Measurements from ENCODE around the gene PLCL1.
A peak's percentile ranks its signal among the peaks of the same experiment; 100 is the strongest.

The PLCL1 gene

DNA sequence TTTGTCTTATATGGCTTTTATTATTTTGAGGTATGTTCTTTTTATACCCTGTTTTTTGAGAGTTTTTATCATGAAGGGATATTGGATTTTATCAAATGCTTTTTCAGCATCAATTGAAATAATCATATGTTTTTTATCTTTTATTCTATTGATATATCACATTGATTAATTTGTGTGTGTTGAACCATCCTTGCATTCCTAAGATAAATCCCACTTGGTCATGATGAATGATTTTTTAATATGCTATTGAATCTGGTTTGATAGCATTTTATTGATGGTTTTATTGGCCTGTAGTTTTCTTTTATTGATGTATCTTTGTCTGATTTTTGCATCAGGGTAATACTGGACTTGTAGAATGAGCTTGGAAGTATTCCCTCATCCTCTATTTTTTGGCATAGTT, 160.3 kb downstream of the PLCL1 start:
- no peak for DNase-seq

DNA sequence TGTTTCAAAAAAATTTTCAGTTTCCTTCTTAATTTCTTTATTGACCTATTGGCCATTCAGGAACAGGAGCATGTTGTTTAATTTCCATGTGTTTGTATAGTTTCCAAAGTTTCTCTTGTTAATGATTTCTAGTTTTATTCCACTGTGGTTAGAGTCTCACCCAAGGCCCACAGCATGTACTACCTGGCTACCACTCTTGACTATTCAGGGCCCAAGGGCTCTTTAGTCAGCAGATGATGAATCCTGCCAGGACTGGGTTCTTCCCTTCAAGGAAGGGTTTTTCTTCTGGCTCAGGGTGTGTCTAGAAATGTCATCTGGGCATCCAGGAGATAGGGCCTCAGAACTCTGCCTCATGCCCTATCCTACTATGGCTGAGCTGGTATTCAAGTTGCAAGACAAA, 161.4 kb downstream of the PLCL1 start:
- DNase-seq: no peak

DNA sequence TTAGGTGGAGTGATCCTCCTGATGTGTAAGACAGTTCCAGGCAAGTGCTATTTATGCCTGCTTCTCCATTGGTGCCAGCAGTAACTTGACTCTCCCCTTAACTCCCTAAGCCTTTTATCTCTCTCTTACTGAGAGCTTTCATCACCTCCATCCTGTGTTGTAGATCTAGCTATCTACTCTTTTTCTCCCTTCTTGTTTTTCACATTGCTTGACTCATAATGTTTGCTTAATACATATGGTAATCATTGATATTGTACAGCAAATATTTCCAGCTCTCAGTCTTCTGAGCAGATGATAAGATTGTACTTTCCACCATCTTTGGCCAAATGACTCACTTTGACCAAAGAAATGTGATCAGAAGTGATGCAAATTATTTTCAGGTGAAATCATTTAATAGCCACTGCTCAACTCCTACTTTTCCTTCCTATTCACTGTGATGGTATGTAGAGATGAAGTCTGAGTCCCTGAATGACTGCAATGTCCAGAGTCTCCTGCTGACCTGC, 165.0 kb downstream of the PLCL1 start:
- no peak for DNase-seq

DNA sequence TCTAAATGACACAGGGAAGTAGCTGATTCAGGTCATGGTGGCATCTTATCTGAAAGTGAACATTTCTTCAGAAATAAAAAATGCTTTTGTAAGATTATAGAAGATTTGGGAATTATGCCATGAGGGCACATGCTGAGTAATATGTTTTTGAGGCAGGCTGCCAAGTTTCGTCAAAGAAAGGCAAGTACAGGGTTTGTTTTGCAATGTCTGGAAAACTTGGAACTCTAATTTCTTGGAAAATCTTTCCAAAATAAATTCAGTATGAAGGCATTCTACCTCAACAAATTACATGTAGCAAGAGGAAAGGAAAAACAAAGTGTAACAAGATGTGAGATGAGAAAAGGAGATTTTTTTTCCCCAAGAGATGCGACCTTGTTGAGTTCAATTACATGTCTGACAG, 167.7 kb downstream of the PLCL1 start:
- no peak for DNase-seq

DNA sequence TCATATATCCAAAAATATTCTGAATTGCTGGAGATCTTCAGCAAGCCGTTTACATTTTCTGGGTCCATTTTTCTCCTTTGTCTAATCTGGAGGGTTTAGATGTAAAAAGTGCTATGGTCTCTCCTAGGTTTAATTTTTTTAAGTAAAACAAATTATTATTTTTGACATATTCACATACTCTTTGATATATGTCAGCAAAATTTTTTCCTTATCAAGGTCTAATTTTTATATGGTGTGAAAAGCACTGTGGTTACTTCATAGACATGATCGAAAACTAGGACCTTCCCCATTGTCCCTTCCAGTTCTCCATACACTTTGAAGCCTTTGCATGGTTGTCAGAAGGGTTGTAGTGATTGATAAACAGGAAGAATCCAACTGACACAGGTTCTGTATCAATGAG, 168.2 kb downstream of the PLCL1 start:
- no peak for DNase-seq

DNA sequence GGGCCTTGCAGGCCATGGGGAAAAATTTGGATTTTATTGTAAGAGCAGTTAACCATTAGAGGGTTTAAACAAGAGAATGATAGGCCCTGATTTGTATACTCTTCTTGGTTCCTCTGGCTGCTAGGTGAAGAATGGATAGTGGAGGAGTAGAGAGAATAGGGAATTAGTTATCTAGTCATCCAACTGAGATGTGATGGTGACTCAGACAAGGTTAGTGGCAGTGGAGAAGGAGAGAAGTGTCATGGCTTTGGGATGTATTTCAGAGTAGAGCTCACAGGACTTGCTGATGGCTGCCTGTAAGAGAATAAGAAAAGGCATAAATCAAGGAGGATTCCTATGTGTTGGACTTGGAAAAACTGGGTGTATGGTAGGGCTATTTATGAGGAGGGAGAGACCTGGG, 169.4 kb downstream of the PLCL1 start:
- DNase-seq: no peak

DNA sequence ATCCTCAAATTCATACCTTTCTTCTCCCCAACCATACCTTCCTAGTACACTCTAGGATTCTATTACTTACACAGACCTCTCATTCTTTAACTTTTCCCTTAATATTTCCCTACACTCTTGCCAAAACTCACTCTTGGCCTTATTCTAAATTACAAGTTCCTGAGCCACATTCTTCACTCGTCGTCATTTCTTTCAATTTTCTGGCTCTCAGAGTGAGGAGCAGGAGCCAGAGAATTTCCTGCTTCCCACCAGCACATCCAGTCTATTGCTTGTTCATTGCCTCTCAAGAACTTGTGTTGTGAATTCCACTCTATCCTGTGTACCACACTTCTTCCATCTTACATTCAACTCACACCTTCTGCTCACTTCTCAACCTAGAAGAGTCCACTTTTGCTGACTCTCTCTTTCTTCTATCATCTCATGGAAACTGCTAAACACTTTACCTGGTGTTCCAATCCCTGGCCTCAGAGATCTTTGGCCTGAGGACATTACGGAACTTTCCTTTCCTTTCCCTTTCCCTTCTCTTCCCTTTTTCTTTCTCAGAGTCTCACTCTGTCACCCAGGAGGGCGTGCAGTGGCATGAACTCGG, 171.6 kb downstream of the PLCL1 start:
- no peak for DNase-seq

DNA sequence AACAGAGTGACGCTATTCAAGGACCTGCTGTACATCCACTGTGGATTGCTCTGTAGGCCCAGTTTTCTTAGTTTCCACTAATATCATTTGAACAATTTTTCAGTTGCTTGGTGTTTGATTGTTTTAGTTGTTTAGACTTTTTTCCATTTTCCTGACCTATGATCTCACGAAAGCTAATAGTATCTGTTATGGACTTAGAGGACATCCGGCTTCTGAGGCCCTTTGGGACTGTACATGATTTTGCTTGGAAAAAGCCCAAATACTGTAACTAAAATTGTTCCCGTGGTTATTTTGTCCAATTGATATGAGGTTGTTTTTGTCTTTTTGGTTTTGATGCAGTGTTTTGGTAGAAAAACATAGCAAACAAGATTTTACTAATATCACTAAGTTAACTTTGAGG, 174.6 kb downstream of the PLCL1 start:
- no peak for DNase-seq

DNA sequence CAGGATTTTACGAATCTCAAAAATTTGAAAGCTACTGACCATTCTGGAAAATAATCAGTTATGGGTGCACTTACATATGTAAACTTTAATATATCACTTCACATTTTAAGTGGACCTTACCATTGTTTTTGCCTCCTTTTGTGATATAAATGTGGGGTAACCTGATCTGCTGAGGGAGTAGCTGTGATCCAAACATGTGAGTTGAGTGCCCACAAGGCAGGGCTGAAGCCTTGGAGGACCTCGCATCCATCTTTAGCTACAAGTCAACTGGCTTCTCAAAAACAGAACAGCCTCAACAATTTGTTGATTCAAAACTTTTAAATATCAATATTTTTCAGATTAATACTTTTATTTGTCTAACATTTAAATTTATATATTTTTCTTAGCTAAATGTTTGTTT, 178.2 kb downstream of the PLCL1 start:
- DNase-seq: no peak

DNA sequence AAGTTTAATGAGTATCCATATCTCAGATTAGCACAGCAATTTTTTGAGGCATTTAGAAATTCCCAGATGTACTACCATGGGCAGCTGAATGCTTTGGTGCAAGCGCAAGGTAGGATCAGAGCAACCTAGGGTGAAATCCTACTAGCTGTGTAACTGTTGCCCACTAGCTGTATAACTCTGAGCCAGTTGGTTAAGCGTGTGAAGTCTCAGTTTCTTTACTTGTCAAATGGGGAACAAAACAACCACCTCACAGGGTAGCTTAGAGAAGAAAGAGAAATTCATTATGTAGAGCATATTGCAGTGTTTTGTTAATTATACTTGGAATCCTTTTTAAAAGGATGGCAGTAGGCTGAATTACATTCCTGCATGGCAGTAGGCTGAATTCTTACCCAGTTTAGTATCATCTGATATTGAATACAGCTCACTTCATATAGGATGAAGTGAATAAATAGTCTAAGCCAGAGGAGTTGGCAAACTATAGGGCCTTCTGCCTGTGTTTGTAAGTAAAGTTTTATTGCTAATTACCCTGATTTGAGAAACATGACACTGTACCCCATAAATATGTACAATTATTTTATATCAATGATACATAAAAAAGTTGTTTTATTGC, 180.7 kb downstream of the PLCL1 start:
- DNase-seq: no peak

DNA sequence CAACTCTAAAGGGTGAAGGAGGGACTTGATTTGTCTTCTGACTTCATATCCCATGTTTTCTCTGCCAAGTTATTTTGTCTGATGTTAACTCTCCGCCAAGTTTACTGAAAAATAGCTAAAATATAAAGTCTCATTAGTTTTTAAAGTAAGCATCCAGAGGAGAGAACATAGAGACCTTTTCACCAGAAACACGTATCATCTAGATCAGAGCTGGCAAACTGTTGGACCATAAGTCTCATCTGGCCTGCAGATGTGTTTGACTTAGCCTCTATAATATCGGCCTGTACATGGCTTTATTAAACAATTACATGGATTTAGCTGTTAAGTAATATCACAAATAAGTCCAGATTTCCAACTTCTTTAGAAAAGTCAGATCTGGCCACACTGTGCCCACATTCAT, 182.6 kb downstream of the PLCL1 start:
- no peak for DNase-seq

DNA sequence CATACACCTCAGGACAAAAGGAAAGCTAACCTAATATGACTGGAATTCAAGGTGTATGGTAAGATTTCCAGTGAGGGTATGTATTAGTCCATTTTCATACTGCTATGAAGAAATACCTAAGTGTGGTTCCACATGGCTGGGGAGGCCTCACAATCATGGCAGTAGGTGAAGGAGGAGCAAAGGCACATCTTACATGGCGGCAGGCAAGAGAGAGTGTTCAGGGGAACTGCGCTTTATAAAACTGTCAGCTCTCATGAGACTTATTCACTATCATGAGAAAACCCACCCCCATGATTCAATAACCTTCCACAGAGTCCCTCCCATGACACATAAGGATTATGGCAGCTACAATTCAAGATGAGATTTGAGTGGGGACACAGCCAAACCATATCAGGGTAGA, 186.0 kb downstream of the PLCL1 start:
- DNase-seq: no peak

DNA sequence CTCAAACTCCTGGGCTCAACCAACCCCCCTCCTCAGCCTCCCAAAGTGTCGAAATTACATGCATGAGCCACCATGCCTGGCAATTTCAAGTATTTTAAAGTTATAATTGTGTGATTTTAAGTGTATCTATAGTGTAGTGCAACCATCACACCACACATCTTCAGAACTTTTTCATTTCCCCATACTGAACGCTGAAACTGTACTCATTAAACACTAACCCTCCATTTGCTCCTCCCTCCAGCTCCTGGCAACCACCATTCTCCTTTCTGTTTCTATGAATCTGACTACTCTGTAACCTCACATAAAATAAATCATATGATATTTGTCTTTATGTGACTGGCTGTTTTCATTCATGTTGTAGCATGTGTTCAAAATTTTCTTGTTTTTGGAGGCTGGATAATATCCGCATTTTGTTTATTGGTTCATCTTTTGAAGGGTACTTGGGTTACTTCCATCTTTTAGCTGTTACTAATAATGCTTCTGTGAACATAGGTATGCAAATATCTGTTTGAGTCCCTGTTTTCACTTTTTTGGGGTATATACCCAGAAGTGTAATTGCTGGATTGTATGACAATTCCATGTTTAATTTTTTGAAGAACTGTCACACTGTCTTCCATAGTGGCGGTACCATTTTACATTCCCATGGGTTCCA, 188.2 kb downstream of the PLCL1 start:
- no peak for DNase-seq

DNA sequence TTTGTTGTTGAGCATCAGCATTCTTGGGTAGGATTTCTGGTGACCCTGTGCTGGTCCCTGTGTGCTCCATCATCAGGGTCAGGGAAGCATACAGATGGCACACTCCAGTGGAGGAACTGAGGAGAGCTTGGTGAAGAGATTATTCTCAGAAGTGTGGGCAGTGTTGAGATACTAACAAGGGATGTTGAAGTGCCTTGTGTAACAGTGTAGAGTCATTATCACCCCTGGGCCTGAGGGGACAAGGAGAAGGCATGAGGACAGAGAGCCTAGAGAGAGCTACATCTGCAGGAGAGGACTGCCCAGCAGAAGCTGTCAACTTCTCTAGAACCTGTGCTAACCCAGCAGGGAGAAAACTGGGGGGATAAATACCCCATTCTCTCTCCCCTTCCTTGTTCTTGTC, 189.0 kb downstream of the PLCL1 start:
- no peak for DNase-seq

DNA sequence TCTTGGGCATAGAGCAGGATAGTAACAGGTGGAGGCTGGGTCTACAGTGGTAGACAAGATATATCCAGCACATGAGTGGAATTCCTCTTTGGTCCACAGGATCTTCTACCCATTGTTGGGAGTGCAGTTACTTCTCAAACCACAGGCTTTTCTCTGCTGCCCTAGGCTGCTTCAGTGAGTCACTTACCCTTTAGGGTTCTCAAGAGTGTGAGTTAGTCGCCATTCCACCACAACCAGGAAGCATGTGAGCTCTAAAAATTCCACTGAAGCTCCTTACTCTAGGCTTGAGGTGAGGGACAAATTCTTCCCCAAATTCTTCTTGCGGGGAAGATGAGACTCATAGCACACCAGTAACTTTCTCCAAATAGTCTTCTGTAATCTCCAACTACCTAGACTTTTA, 189.4 kb downstream of the PLCL1 start:
- no peak for DNase-seq

DNA sequence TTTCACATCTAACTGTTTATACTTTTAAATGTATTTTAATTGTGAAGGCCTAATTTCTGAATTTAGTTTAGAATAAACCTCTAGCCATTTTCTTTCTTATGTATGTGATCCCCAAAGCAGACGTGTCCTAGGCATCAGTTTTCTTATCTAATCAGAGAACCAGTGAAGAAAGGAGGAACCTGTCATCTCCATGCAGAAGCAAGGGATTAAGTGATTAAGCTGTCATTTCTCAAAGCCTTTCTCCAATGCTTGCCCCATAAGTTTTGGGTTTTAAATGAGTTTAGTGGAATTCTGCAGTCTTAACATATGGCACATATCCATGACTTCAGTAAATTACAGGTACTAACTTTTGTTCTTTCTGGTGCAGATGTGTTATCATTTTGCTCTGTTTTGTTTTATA, 190.4 kb downstream of the PLCL1 start:
- DNase-seq: no peak

DNA sequence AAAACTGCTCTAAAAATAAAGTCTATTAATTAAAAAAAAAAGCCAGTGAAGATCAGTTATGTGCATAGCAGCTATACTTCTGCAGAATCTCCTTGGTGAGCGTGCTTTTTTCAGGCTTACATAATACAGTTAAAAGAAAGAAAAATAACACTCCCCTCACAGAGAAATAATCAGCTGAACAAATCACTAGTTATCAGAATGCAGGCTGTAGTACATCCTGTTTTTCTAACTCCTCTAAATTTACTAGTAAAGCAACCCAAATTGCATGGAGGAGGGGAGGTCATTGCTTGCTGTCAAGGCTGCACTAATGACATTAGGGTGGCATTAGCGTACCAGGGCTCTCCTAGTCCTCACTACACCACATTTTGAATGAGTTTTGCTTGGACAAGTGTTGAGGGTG, 192.2 kb downstream of the PLCL1 start:
- no peak for DNase-seq

DNA sequence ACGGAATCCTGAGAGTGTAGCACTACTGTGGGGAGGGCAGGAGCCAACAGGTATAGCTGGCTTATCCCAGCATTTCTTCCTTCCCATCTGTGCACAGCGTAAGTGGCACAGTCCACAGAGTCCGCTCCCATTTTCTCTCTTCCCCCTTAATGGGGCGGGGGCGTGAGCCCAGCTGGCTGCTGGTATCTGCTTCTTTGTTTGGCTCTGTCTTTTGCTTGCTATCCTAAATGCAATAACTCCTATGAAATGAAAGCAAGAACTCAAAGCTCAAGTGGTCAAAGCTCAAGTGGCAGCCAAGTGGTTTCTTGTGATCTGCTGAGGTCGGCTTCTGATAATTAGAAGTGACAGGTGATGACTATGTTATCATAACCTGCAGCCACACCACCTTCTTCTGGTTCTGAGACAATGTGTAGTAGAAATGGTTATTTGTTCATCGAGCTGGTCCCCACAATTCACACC, 192.7 kb downstream of the PLCL1 start:
- no peak for DNase-seq

DNA sequence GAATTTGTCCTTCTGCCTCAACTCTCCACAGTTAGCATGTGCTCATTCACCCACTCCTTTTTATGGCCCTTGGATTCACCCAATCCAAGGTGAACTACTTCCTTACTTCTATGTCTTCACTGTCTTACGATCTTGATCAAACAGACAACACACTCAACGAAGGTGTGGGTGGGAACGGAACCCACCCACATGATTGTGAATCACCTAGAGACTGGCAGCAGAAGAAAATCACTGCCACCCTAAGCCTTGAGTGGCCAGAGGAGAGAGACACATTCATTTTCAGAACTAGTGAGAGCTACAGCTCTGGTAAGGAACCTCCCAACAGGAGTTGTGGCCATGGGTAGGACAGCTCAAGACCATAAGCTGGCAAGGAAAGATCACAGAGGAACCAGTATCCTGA, 194.3 kb downstream of the PLCL1 start:
- DNase-seq: no peak

DNA sequence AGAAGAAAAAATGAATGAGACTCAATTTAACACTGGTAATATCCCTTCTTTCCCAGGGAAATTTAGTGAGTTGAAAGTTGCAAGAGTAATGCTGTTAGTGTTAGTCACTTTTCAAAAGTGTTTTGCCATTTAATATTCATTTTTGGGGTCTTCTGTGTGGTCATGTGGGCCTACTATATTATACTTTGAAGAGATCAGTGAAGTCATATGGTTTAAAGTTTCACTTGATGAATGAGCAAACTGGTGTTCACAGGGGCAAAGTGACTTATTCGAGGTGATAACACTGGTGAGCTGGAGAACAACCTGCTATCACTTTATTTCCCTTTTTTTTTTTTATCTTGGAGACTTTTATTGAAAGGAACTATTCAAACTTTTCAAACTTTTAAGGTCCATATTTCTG, 196.0 kb downstream of the PLCL1 start:
- DNase-seq: no peak

DNA sequence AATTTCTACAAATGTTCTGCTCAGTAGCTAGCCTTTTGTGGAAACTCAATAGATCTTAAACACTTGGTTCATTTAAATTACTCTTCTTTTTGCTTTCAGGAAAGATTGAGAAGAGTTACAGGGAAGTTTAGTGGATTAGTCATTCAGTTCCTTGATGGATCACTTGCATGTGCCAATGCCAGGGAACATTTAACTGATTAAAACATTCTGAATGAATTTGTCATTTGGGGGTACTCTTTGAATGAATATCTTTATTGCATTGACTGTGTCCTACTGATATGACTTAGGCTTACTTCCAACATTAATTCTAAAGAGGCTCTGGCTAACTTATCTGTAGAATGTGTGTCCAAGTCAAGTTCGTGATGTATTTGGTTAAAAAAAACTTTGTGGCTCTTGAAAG, 199.8 kb downstream of the PLCL1 start:
- DNase-seq: no peak

DNA sequence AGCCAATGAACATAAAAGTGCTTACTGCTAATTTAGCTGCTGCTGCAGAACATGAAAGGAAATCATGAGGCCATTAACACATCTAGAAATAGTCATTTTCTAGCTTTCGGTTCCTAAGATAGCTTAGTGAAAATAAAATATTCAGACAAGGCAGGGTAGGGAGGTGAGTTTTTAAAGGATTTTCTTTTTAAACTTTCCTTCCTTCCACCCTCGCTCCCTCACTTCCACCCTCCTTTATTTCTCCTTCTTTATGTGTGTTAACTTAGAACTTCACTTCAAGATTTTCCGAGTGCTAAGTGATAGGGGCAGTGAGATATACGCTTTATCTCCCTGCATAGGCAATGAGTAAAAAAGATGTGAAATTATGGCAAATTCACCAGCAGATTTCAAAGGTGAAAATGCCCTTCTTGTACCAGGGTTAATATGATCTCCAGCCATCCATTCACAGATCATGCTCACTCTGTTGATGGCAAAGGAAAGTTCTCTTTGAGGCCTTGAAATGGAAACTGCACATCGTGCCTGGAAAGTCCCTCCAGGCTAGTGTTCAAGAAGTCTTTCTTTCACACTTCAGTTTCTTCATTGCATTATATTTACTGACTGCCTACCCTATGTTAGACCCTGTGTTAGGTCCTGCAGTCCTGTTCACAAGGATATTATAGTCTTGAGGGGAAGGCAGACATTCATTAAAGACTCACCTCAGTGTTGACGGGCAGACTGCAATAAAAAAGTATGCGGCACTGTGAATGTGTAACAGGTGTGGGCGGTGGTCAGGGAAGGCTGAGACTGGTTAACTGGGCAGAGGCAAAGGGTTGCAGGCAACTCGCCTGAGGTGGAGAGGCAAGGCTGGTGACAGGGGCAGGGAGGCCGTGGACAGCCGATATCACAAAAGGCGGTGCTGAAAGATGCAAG, 200.8 kb downstream of the PLCL1 start:
- DNase-seq: peak; percentile 28

DNA sequence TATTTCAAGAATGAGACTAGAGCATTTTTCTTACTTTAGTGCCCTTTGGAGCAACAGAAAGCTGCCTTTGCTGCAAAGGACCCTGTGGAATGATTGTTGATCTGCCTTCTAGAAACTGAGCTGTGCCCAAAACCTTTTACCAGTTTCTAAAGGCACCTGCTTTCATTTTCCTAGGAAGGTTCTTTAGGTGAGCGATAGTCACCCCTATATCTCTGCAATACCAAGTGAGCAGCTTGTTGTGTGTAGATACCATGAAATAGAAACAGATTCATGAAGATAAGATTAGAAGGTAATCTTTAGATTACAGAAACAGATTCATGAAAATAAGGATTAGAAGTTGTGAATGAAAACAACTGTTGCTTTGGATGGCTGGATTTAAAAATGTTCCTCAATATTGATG, 202.3 kb downstream of the PLCL1 start:
- DNase-seq: no peak

DNA sequence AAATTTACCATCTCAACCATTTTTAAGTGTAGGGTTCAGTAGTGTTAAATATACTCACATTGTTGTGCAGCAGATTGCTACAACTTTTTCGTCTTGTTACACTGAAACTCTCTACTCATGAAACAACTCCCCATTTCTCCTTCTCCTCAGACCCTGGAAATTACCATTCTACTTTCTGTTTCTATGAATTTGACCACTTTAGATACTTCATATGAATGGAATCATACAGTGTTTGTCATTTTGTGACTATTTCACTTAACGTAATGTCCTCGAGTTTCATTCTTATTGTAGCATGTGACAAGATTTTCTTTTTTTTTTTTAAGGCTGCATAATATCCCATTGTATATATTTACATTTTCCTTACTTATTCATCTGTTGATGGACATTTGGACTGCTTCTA, 203.8 kb downstream of the PLCL1 start:
- no peak for DNase-seq
